OCI-LY7 (cell line): Measurements from ENCODE around the gene INAVA. TPM values are rescaled to one million over a fixed set of nuclear protein-coding genes. Genes with fewer than 3 reads are reported as not detected.

Experiments
- BruUV-seq: library from RNA; stranded (reverse); fragments of 400-500 nt; replicated peaks from 2 replicates; lab custom pipeline; 2021; lab: Mats Ljungman, UMichigan
- CTCF ChIA-PET: fragments of 300-600 bp; sonication (Branson Sonifier 250); formaldehyde crosslinking; loops from one replicate; lab custom pipeline; 2022; ENCODE audit warnings: antibody characterized with exemption; ENCODE audit not compliant: unreplicated experiment; lab: Charles Lee
- POLR2A ChIA-PET: fragments of 300-600 bp; sonication (Branson Sonifier 250); formaldehyde crosslinking; loops from one replicate; lab custom pipeline; 2022; ENCODE audit warnings: antibody characterized with exemption; lab: Charles Lee
- DNase-seq: peaks from one replicate; pipeline ENCODE4 v3.0.0-alpha.2; 2015; ENCODE audit warnings: low spot score
- H2AFZ ChIP-seq: fragments of 200-600 bp; sonication (generic), shearing (Covaris generic); 2 replicates; pipeline ENCODE4 v1.6.1; 2014; ENCODE audit warnings: mild to moderate bottlenecking, antibody characterized with exemption, low read length, moderate library complexity
- H3K27ac ChIP-seq: fragments of 200-600 bp; sonication (generic); 2 replicates; pipeline ENCODE4 v1.5.1; 2014; ENCODE audit warnings: mixed run types, low read depth, mild to moderate bottlenecking, moderate library complexity, low read length, inconsistent platforms; ENCODE audit not compliant: poor library complexity, severe bottlenecking
- H3K36me3 ChIP-seq: fragments of 200-600 bp; sonication (generic); 2 replicates; pipeline ENCODE4 v1.6.1; 2014; ENCODE audit warnings: mild to moderate bottlenecking, antibody characterized with exemption, low read length, moderate library complexity, mixed read lengths; ENCODE audit not compliant: insufficient read depth
- H3K4me1 ChIP-seq: fragments of 200-600 bp; sonication (generic); 2 replicates; pipeline ENCODE4 v1.5.1; 2014; ENCODE audit warnings: mild to moderate bottlenecking, low read length; ENCODE audit not compliant: insufficient read depth, poor library complexity, severe bottlenecking
- H3K4me2 ChIP-seq: fragments of 200-600 bp; sonication (generic); 2 replicates; pipeline ENCODE4 v1.6.1; 2014; ENCODE audit warnings: mild to moderate bottlenecking, low read length
- H3K4me3 ChIP-seq: fragments of 200-600 bp; sonication (generic); 2 replicates; pipeline ENCODE4 v1.5.1; 2014; ENCODE audit warnings: mild to moderate bottlenecking, low read depth, low read length; ENCODE audit not compliant: poor library complexity, severe bottlenecking
- H3K79me2 ChIP-seq: fragments of 200-600 bp; sonication (generic); 2 replicates; pipeline ENCODE4 v1.6.1; 2016; ENCODE audit warnings: low read depth, mild to moderate bottlenecking, low read length, moderate library complexity, mixed read lengths; ENCODE audit not compliant: insufficient read depth
- H3K9me2 ChIP-seq: fragments of 200-600 bp; sonication (generic); 2 replicates; pipeline ENCODE4 v1.6.1; 2016; ENCODE audit warnings: mild to moderate bottlenecking, low read length, mixed read lengths; ENCODE audit not compliant: insufficient read depth
- H3K9me3 ChIP-seq: fragments of 200-600 bp; sonication (generic); 2 replicates; pipeline ENCODE4 v1.6.1; 2014; ENCODE audit warnings: mild to moderate bottlenecking, mixed run types, low read length, mixed read lengths
- H4K20me1 ChIP-seq: fragments of 200-600 bp; sonication (generic); 2 replicates; pipeline ENCODE4 v1.6.1; 2014; ENCODE audit warnings: mild to moderate bottlenecking, antibody characterized with exemption, low read length, moderate library complexity, mixed read lengths; ENCODE audit not compliant: insufficient read depth
- EZH2phosphoT487 ChIP-seq: fragments of 200-600 bp; sonication (generic); IDR thresholded peaks from 2 replicates; pipeline ENCODE4 v1.6.1; 2018; ENCODE audit warnings: low read depth, borderline replicate concordance, mild to moderate bottlenecking, mixed run types, antibody characterized with exemption, low read length, moderate library complexity, mixed read lengths
- intact Hi-C: fragments of 100-400 bp; cut with micrococcal nuclease; formaldehyde crosslinking; loops from one replicate; pipeline ENCODE4 v1.10.0; 2022; ENCODE audit not compliant: unreplicated experiment
- total RNA-seq, 2 experiments: library from RNA; depleted of rRNA in 1 of 2; stranded (reverse); fragments of >200 nt in 1 of 2; shearing (Covaris generic) in 1 of 2; gene quantifications; 2 replicates each; pipeline ENCODE4 v1.2.3, GENCODE V29; 2014 to 2022
- TF ChIP-seq, protein P1 (sequence below): fragments of 200-600 bp; sonication (generic); conservative IDR thresholded peaks from 2 replicates; pipeline ENCODE4 v1.5.1; 2014; ENCODE audit warnings: mild to moderate bottlenecking, antibody characterized with exemption, low read length, moderate library complexity, mixed read lengths

INAVA gene
- total RNA-seq, 2 experiments from 2014 or later, result not detected

DNA sequence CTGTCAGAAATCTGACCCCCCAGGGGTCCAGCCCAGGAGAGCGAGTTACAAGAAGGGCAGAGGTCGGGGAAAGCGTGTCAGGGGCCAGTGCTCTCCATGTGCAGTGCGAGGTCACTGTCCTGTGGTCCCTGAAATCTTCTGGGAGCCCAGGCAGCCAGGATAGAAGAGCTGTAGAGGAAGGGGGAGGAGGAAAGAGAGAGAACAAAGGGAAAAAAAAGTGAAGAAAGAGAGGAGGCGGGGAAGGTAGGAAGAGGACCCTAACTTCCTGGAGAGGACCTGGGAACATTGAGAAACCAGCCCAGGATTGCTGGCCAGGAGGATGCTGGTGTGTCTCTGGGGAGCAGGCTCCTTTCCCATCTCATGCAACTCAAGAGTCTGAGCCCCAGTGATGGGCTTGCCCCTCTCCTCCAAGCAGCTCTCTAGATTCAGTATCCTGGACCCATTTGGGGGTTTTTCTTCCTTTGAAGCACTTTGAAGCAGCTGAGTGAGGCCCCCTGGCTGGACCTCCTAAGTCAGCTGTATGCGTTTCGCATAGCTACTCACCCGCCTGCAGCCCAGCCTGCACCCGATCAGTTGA lies 6.8 kb upstream of the INAVA start:
- no peak overlapping the region for H3K27ac ChIP-seq
- ChIA-PET POLR2A (interaction anchor here (0.7 to 2.3 kb wide), 4 partner anchors 8 to 246 kb away, joined by 3 to 16 read pairs (median 4); no protein-coding TSS in a partner anchor), CTCF (interaction anchor here (0.5 to 0.7 kb wide), 2 partner anchors 10 to 150 kb away, joined by 3 read pairs; no protein-coding TSS in a partner anchor)
- peaks cover 5% of the 10 kb centered on the region for H3K4me1 ChIP-seq
- H3K4me2 ChIP-seq, result no peak overlapping the region
- TF ChIP-seq, protein P1, sequence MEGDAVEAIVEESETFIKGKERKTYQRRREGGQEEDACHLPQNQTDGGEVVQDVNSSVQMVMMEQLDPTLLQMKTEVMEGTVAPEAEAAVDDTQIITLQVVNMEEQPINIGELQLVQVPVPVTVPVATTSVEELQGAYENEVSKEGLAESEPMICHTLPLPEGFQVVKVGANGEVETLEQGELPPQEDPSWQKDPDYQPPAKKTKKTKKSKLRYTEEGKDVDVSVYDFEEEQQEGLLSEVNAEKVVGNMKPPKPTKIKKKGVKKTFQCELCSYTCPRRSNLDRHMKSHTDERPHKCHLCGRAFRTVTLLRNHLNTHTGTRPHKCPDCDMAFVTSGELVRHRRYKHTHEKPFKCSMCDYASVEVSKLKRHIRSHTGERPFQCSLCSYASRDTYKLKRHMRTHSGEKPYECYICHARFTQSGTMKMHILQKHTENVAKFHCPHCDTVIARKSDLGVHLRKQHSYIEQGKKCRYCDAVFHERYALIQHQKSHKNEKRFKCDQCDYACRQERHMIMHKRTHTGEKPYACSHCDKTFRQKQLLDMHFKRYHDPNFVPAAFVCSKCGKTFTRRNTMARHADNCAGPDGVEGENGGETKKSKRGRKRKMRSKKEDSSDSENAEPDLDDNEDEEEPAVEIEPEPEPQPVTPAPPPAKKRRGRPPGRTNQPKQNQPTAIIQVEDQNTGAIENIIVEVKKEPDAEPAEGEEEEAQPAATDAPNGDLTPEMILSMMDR, result no peak
- no peak for TF ChIP-seq EZH2phosphoT487
- intact Hi-C loops, result no loop called here
- no TSS peak for BruUV-seq
- no peaks in the 10 kb centered on the region for H3K9me2 ChIP-seq
- no peaks in the 10 kb centered on the region for H3K9me3 ChIP-seq
- H3K36me3 ChIP-seq, result no peaks in the 10 kb centered on the region
- no peaks in the 10 kb centered on the region for H3K79me2 ChIP-seq
- H4K20me1 ChIP-seq, result no peaks in the 10 kb centered on the region
- H2AFZ ChIP-seq, result no peak overlapping the region
- DNase-seq, result no peak
- H3K4me3 ChIP-seq, result no peak overlapping the region

DNA sequence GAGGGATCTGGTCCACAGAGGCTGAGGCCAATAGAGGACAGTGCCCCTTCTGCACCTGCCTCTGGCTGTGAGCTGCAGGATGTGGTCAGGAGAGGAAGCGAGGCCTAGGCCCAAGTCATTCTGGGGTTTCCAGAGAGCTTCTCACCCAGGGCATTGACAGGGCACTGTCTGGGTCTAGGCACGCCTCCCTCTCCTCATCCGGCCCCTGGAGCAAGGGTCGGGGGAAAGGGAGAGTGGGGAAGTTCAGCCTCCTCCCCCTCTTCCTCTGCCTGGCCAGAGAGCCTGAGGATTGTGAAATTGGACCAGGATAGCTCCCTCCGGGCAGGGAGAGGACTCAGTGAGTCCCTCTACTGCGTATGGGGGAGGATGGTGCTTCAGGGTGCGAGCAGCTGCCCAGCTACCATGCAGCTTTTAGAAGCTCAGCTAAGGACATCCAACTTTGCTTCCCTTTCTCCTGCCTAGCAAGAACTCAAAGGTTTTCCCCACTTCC lies 6.3 kb upstream of the INAVA start:
- POLR2A ChIA-PET, result interaction anchor here (0.7 to 2.3 kb wide), 5 partner anchors 9 to 246 kb away, joined by 3 to 16 read pairs (median 4); no protein-coding TSS in a partner anchor

More for the DNA sequence above, 6.3 kb upstream of the INAVA start:
- CTCF ChIA-PET, result interaction anchor here (0.5 to 0.7 kb wide), 2 partner anchors 10 to 150 kb away, joined by 3 read pairs; no protein-coding TSS in a partner anchor
- Histone ChIP-seq H4K20me1 (no peaks in the 10 kb centered on the region), H3K9me3 (no peaks in the 10 kb centered on the region), H3K4me3 (no peak overlapping the region), H2AFZ (no peak overlapping the region), H3K27ac (no peak overlapping the region), H3K4me2 (no peak overlapping the region), H3K79me2 (no peaks in the 10 kb centered on the region), H3K4me1 (peaks cover 5% of the 10 kb centered on the region), H3K36me3 (no peaks in the 10 kb centered on the region), H3K9me2 (no peaks in the 10 kb centered on the region)
- no TSS peak for BruUV-seq
- intact Hi-C loops, result no loop called here
- DNase-seq, result peak; percentile 43
- TF ChIP-seq EZH2phosphoT487, result no peak
- TF ChIP-seq, protein P1, result no peak
